HEK293T (cell line): Measurements from ENCODE around the gene ALCAM.

Experiments
- CTCF ChIA-PET: fragments of 350-600 bp; formaldehyde crosslinking; extraction: SDS; loops from one replicate; lab custom pipeline; 2021; ENCODE audit warnings: antibody characterized with exemption, inconsistent platforms; lab: Yijun Ruan, JAX
- POLR2A ChIA-PET: fragments of 350-600 bp; formaldehyde crosslinking; extraction: SDS; loops from one replicate; lab custom pipeline; 2020; ENCODE audit warnings: antibody characterized with exemption, inconsistent platforms; lab: Yijun Ruan, JAX
- DNase-seq: peaks from one replicate; pipeline ENCODE4 v3.0.0; 2012; ENCODE audit warnings: mixed read lengths; ENCODE audit errors: extremely low spot score
- ARNT ChIP-seq: fragments of 450-650 bp; IDR thresholded peaks from 2 replicates; pipeline ENCODE4 v1.6.1; 2017; ENCODE audit warnings: mild to moderate bottlenecking
- BHLHE40 ChIP-seq: fragments of 450-650 bp; IDR thresholded peaks from 2 replicates; pipeline ENCODE4 v1.6.1; 2016; ENCODE audit warnings: mild to moderate bottlenecking, moderate library complexity, borderline replicate concordance
- CTBP1 ChIP-seq: fragments of 450-650 bp; IDR thresholded peaks from 2 replicates; pipeline ENCODE4 v1.6.1; 2016; ENCODE audit warnings: borderline replicate concordance
- ELF4 ChIP-seq: fragments of 450-650 bp; IDR thresholded peaks from 2 replicates; pipeline ENCODE4 v1.6.1; 2017; ENCODE audit warnings: antibody characterized with exemption
- FOXA1 ChIP-seq: fragments of 450-650 bp; IDR thresholded peaks from 2 replicates; pipeline ENCODE4 v1.6.1; 2016; ENCODE audit warnings: mild to moderate bottlenecking
- FOXK2 ChIP-seq: fragments of 450-650 bp; IDR thresholded peaks from 2 replicates; pipeline ENCODE4 v1.6.1; 2016; ENCODE audit warnings: mild to moderate bottlenecking
- FOXM1 ChIP-seq: fragments of 450-650 bp; IDR thresholded peaks from 2 replicates; pipeline ENCODE4 v1.6.1; 2017; ENCODE audit warnings: mild to moderate bottlenecking, borderline replicate concordance
- HDGF ChIP-seq: fragments of 450-650 bp; IDR thresholded peaks from 2 replicates; pipeline ENCODE4 v1.6.1; 2017; ENCODE audit warnings: antibody characterized with exemption, borderline replicate concordance
- L3MBTL2 ChIP-seq: fragments of 450-650 bp; conservative IDR thresholded peaks from 2 replicates; pipeline ENCODE4 v1.6.1; 2016; ENCODE audit warnings: mild to moderate bottlenecking
- LEF1 ChIP-seq: fragments of 450-650 bp; IDR thresholded peaks from 2 replicates; pipeline ENCODE4 v1.6.1; 2017; ENCODE audit warnings: mild to moderate bottlenecking, borderline replicate concordance
- NFRKB ChIP-seq: fragments of 450-650 bp; IDR thresholded peaks from 2 replicates; pipeline ENCODE4 v1.6.1; 2016; ENCODE audit warnings: mild to moderate bottlenecking, moderate library complexity
- PKNOX1 ChIP-seq: fragments of 450-650 bp; IDR thresholded peaks from 2 replicates; pipeline ENCODE4 v1.6.1; 2016
- SP1 ChIP-seq: fragments of 450-650 bp; IDR thresholded peaks from 2 replicates; pipeline ENCODE4 v1.6.1; 2017
- SUZ12 ChIP-seq: fragments of 450-650 bp; IDR thresholded peaks from 2 replicates; pipeline ENCODE4 v1.6.1; 2016; ENCODE audit warnings: mild to moderate bottlenecking
- TARDBP ChIP-seq: fragments of 450-650 bp; IDR thresholded peaks from 2 replicates; pipeline ENCODE4 v1.6.1; 2016
- ZNF384 ChIP-seq: fragments of 450-650 bp; IDR thresholded peaks from 2 replicates; pipeline ENCODE4 v1.6.1; 2016

ALCAM gene

DNA sequence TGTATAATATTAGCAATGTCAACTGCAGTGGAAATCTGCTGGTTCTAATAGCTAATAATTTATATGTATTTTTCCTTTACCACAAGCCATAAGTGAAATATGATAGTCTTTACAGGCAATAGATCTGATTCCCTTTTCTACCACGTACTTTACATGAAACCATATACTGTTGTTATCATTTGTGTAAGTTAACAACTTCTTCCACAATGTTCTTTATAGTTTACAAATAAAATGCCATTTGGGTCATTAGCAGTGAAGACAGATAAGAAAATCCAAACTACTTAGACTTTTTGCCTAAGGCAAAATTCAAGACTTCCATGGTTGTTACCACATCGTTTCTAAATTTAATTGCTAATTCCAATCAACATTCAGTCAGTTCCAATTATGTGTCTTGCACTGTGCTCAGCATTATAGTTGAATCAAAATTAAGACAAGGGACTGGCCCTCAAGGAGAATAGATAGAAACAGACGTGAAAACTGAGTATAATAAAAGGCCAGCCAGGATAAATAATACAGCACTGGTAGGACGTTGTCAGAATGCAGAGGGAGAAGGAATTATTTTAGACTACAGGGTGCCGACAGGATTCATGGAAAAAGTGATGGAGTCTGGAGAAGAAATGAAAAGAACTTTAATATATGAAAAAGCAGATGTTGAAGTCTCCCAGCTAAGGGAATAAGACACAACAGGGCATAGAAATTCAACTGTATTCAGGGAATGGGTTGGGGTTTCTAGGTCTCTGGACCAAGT lies 249.8 kb downstream of the ALCAM start:
- ChIA-PET POLR2A (no interaction called here), CTCF (interaction anchor here (0.7 kb wide), 1 partner anchor 12 kb away, joined by 3 read pairs; no protein-coding TSS in a partner anchor)
- no peak for DNase-seq
- TF ChIP-seq LEF1 (no peak), ARNT (no peak), PKNOX1 (no peak), ZNF384 (no peak), SUZ12 (no peak), HDGF (no peak), ELF4 (no peak), FOXK2 (no peak), L3MBTL2 (no peak), SP1 (no peak), BHLHE40 (no peak), CTBP1 (no peak), FOXM1 (no peak), NFRKB (no peak), TARDBP (no peak)

DNA sequence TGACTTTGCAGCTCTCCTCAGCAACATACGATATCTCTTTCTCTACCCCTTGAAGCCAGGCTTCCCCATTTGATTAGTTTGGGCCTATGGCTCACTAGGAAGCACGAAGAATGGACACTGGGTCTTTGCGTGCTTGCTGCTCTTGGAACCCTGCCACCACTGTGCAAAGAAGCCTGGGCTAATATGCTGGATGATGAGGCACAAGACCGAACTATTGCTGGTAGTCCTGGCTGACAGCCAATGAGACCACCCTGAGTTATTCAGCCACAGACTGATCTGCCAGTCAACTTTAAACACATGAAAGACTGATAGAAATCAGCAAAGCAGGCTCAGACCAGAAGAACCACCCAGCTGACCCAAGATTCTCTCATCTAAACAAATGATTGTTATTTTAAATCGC lies 251.8 kb downstream of the ALCAM start:
- TF ChIP-seq FOXA1, result no peak
- TF ChIP-seq CTBP1, result no peak
- TF ChIP-seq SP1, result no peak
- TF ChIP-seq SUZ12, result no peak
- TF ChIP-seq ELF4, result no peak
- no peak for TF ChIP-seq ZNF384
- no peak for TF ChIP-seq PKNOX1
- TF ChIP-seq ARNT, result no peak
- TF ChIP-seq FOXM1, result no peak
- TF ChIP-seq HDGF, result no peak
- no peak for TF ChIP-seq NFRKB
- TF ChIP-seq BHLHE40, result no peak
- TF ChIP-seq L3MBTL2, result no peak
- no peak for TF ChIP-seq FOXK2
- no peak for TF ChIP-seq LEF1
- TF ChIP-seq TARDBP, result no peak
- ChIA-PET POLR2A (no interaction called here), CTCF (no interaction called here)
- no peak for DNase-seq

DNA sequence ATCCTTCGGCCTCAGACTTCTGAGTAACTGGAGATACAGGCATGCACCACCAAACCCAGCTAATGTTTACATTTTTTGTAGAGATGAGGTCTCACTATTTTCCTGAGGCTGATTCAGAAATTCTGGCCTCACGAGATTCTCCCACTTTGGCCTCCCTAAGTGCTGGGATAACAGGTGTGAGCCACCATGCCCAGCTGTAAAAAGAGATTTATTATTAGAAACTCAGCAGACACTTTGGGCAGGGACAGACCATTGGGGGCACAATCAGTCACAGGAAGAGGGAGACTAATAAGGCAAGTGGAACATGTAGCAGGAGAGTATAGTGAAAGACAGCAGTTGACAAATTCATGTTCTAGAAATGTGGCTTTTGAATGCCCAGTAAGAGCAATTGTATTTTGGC lies 252.9 kb downstream of the ALCAM start:
- DNase-seq, result no peak
- ChIA-PET POLR2A (no interaction called here), CTCF (no interaction called here)
- TF ChIP-seq PKNOX1 (no peak), SP1 (no peak), ELF4 (no peak), FOXM1 (no peak), SUZ12 (no peak), L3MBTL2 (no peak)

GRCh38 chr3:105620236-105620635 lies 253.5 kb downstream of the ALCAM start:
- CTCF ChIA-PET, result no interaction called here
- POLR2A ChIA-PET, result no interaction called here
- no peak for TF ChIP-seq SUZ12
- no peak for TF ChIP-seq L3MBTL2
- no peak for TF ChIP-seq LEF1
- TF ChIP-seq FOXM1, result no peak
- TF ChIP-seq ARNT, result no peak
- no peak for TF ChIP-seq FOXA1
- TF ChIP-seq TARDBP, result no peak
- no peak for DNase-seq

DNA sequence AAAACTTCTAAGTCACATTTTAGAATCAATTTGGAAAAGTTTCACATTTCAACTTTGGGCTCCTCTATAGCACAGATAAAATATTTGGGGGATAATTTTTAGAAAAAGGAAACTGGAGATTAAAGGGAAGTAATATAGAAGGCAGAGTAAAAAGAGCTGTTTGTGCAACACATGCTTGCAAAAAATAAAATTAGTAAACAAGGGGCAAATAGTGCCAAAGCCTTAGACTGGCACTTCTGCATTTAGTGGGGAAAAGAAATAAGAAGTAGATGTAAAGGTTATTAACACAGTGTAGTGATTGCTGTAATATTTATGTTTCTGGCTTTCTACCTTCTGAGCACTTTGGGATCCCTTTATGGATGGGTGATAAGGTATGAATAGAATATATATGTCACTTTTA lies 255.5 kb downstream of the ALCAM start:
- DNase-seq, result no peak
- ChIA-PET POLR2A (no interaction called here), CTCF (no interaction called here)
- TF ChIP-seq NFRKB (no peak), SUZ12 (no peak), ARNT (no peak), L3MBTL2 (no peak), BHLHE40 (no peak), ZNF384 (no peak), LEF1 (no peak), SP1 (no peak)
